ENCODE measurements around the gene PRRT2. TPM values are rescaled to one million over a fixed set of nuclear protein-coding genes. Genes with fewer than 3 reads are reported as not detected.

PRRT2 gene
- total RNA-seq, 1 experiment from 2014 or later: 20.5 TPM

GRCh38 chr16:29806641-29807425, 5.2 kb upstream of the PRRT2 start:
- DNase-seq (ENCODE audit: low spot score) (peak; percentile 68), ATAC-seq (no peak)
- ChIA-PET POLR2A (interaction anchor here (0.6 to 2.4 kb wide), 11 partner anchors 9 to 988 kb away, joined by 3 to 12 read pairs (median 5); partner anchors contain the start of genes CDIPT, KIF22, PAGR1 and QPRT), CTCF (interaction anchor here (0.5 to 3.3 kb wide), 16 partner anchors 10 to 254 kb away, joined by 3 to 33 read pairs (median 7); partner anchors contain the start of genes ASPHD1, KIF22, PAGR1 and SEZ6L2)
- Mint-ChIP-seq H3K4me3 (peak overlapping the region; percentile 88), H3K4me1 (peaks cover 50% of the 10 kb centered on the region), H3K27ac (no peak overlapping the region), H3K9me3 (no peaks in the 10 kb centered on the region), H3K36me3 (peaks cover 19% of the 10 kb centered on the region), H3K27me3 (ENCODE audit: low read depth) (no peaks in the 10 kb centered on the region)
- TF ChIP-seq GTF2I (CRISPR knock-in tag; conservative IDR thresholded peaks at IDR 0.05) (no peak), TP53 (CRISPR knock-in tag; IDR thresholded peaks at IDR 0.05) (0 out of 2 replicates have a peak, but pooled peaks have one; percentile 31), ZNF423 (CRISPR knock-in tag; IDR thresholded peaks at IDR 0.05) (peak; percentile 65), RELA (CRISPR knock-in tag; IDR thresholded peaks at IDR 0.05; ENCODE audit: borderline replicate concordance) (0 out of 2 replicates have a peak, but pooled peaks have one; percentile 18), SP1 (CRISPR knock-in tag; conservative IDR thresholded peaks at IDR 0.05) (peak; percentile 60; the same call in 1 of the 2 replicates), E2F5 (CRISPR knock-in tag; IDR thresholded peaks at IDR 0.05) (peak; percentile 90), MYBL2 (CRISPR knock-in tag; IDR thresholded peaks at IDR 0.05) (0 out of 2 replicates have a peak, but pooled peaks have one; percentile 23), MLX (CRISPR knock-in tag; IDR thresholded peaks at IDR 0.05) (no peak), TCF7 (CRISPR knock-in tag; IDR thresholded peaks at IDR 0.05; ENCODE audit: low read depth) (0 out of 2 replicates have a peak, but pooled peaks have one; percentile 56), NFE2L1 (CRISPR knock-in tag; IDR thresholded peaks at IDR 0.05) (peak; percentile 74; the same call in 1 of the 2 replicates), FOXP4 (CRISPR knock-in tag; IDR thresholded peaks at IDR 0.05) (0 out of 2 replicates have a peak, but pooled peaks have one; percentile 58), FOXK1 (CRISPR knock-in tag; IDR thresholded peaks at IDR 0.05) (peak; percentile 56), ATF3 (CRISPR knock-in tag; conservative IDR thresholded peaks at IDR 0.05) (no peak), SMAD4 (CRISPR knock-in tag; IDR thresholded peaks at IDR 0.05) (no peak), E2F4 (CRISPR knock-in tag; IDR thresholded peaks at IDR 0.05; ENCODE audit: borderline replicate concordance, low read depth) (peak; percentile 82; the same call in 1 of the 2 replicates), TEAD1 (CRISPR knock-in tag; IDR thresholded peaks at IDR 0.05) (0 out of 2 replicates have a peak, but pooled peaks have one; percentile 36)

- CTCF ChIA-PET: interaction anchor here (0.5 to 3.3 kb wide), 16 partner anchors 9 to 258 kb away, joined by 3 to 33 read pairs (median 7); partner anchors contain the start of genes ALDOA, ASPHD1, CDIPT and KIF22
- peaks cover 13% of the 10 kb centered on the region for H3K36me3 Mint-ChIP-seq
- TF ChIP-seq NFATC4 (CRISPR knock-in tag; IDR thresholded peaks at IDR 0.05) (no peak), FOXP1 (CRISPR knock-in tag; IDR thresholded peaks at IDR 0.05; ENCODE audit: borderline replicate concordance) (peak; percentile 82), ZNF425 (CRISPR knock-in tag; conservative IDR thresholded peaks at IDR 0.05) (no peak), OVOL2 (CRISPR knock-in tag; IDR thresholded peaks at IDR 0.05; ENCODE audit: borderline replicate concordance) (no peak), TCF7 (CRISPR knock-in tag; IDR thresholded peaks at IDR 0.05; ENCODE audit: low read depth) (0 out of 2 replicates have a peak, but pooled peaks have one; percentile 37), JAZF1 (CRISPR knock-in tag; IDR thresholded peaks at IDR 0.05) (no peak), ATF1 (CRISPR knock-in tag; IDR thresholded peaks at IDR 0.05) (no peak), ATF3 (CRISPR knock-in tag; conservative IDR thresholded peaks at IDR 0.05) (no peak), MAX (CRISPR knock-in tag; IDR thresholded peaks at IDR 0.05) (peak; percentile 97), ZNF416 (CRISPR knock-in tag; IDR thresholded peaks at IDR 0.05) (no peak)
These were observed 4.4 kb upstream of the PRRT2 start for GRCh38 chr16:29807426-29808218.

More at GRCh38 chr16:29807426-29808218, 4.4 kb upstream of the PRRT2 start:
- Mint-ChIP-seq H3K4me3 (peak overlapping the region; percentile 88), H3K4me1 (peaks cover 50% of the 10 kb centered on the region), H3K27ac (peak overlapping the region; percentile 97), H3K9me3 (no peaks in the 10 kb centered on the region), H3K27me3 (ENCODE audit: low read depth) (no peaks in the 10 kb centered on the region)
- peak; percentile 1 for ATAC-seq
- peak; percentile 76 for DNase-seq (ENCODE audit: low spot score)
- POLR2A ChIA-PET: interaction anchor here (0.8 to 2.4 kb wide), 7 partner anchors 8 to 108 kb away, joined by 3 to 12 read pairs (median 4); partner anchors contain the start of genes ASPHD1, CDIPT, KIF22 and PAGR1
